ENCODE measurements around the gene VSIG10. TPM values are rescaled to one million over a fixed set of nuclear protein-coding genes. Genes with fewer than 3 reads are reported as not detected.

VSIG10 gene
- total and polyA plus RNA-seq, 2 of the 13 experiments (the other 11 are each of a cell fraction or from before 2014, with no cell fraction given), result 25.6 to 42.5 TPM

DNA sequence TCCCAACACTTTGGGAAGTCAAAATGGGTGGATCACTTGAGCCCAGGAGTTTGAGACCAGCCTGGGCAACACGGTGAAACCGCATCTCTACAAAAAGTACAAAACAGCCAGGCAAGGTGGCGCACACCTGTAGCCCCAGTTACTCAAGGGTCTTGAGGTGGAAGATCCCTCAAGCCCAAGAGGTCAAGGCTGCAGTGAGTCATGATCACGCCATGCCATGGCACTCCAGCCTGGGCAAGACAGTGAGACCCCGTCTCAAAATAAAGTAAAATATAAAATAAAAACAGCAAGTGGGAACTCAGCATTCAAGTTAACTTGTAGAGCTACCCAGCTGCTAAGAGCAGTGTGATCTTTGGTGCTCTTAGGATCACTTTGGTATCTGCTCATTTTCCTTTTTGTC, 74.6 kb downstream of the VSIG10 start:
- 94% methylated on average over 5 of the region's 5 CpGs for WGBS (ENCODE audit: low lambda C conversion rate)
- H3K79me2 ChIP-seq (ENCODE audit: insufficient read depth, low read length), result no peaks in the 10 kb centered on the region
- CTCF ChIA-PET (ENCODE audit: low intra/inter-chr PET ratio, low total read pairs), result no interaction called here
- H3K36me3 ChIP-seq (replicated peaks in 1 of 2; ENCODE audit: control insufficient read depth in 1 of 2, insufficient read depth in 2 of 2, low read length in 2 of 2), result peaks cover 17 to 58% of the 10 kb centered on the region in 2 experiments
- no TSS peak for BruUV-seq (replicated peaks)
- FAIRE-seq (no peak), DNase-seq (ENCODE audit: low spot score) (no peak), ATAC-seq (no peak)
- no peak overlapping the region for H3K4me2 ChIP-seq (ENCODE audit: low read depth, low read length)
- POLR2A ChIA-PET, result interaction anchor here (1.9 kb wide), 1 partner anchor 13 kb away, joined by 5 read pairs; the partner anchor contains the start of gene RFC5
- no peaks in the 10 kb centered on the region for H3K9me3 ChIP-seq (ENCODE audit: low read length)
- H4K20me1 ChIP-seq (ENCODE audit: insufficient read depth, low read length), result no peaks in the 10 kb centered on the region
- H3K4me3 ChIP-seq (replicated peaks in 1 of 3; ENCODE audit: insufficient read depth in 1 of 3, low read depth in 2 of 3, low read length in 3 of 3), result no peak overlapping the region
- H3K27ac ChIP-seq (ENCODE audit: extremely low read length, insufficient read depth, low read length), result no peak overlapping the region
- no peak overlapping the region for H3K9ac ChIP-seq (ENCODE audit: insufficient read depth, low read depth, low read length)
- no peak for TF ChIP-seq ZNF317 (CRISPR knock-in tag; IDR thresholded peaks at IDR 0.05)
- no peak overlapping the region for H2AFZ ChIP-seq (ENCODE audit: low read length)
- intact Hi-C loops (cut with micrococcal nuclease; ENCODE audit: unreplicated experiment), result no loop called here
- no peaks in the 10 kb centered on the region for H3K27me3 ChIP-seq (ENCODE audit: control insufficient read depth in 1 of 2, insufficient read depth in 2 of 2, low read length in 2 of 2)
- no peaks in the 10 kb centered on the region for H3K4me1 ChIP-seq (ENCODE audit: insufficient read depth, low read length)
- in situ Hi-C loops (cut with HindIII; ENCODE audit: extremely low pct_ligation_motif_present, low pct_unique_long_range_greater_than_20kb), result no loop called here

DNA sequence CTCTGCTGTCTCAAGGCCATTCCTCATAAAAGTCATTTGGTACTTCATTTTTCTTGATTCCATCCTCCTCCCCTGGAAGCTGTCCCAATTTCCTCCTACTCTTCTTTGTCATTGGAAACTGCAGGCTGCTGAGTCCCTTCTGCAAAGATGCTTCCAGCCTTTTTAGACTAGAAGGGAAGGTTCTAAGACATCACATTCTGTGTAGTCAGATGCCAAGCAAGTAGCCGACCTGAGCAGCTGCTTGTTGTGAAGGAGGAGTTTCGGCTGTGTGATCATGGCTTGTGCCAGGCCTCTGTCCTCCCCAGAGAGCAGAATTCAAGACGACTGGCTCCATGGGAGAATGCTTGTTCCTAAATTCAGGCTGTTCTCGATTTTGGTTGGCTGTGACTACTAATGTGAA, 78.6 kb downstream of the VSIG10 start:
- DNase-seq (ENCODE audit: low spot score) (no peak), FAIRE-seq (no peak), ATAC-seq (no peak)
- ChIA-PET CTCF (ENCODE audit: low intra/inter-chr PET ratio, low total read pairs) (no interaction called here), POLR2A (no interaction called here)
- Histone ChIP-seq H3K4me1 (ENCODE audit: insufficient read depth, low read length) (no peaks in the 10 kb centered on the region), H3K9ac (ENCODE audit: insufficient read depth, low read depth, low read length) (no peak overlapping the region), H3K27me3 (ENCODE audit: control insufficient read depth in 1 of 2, insufficient read depth in 2 of 2, low read length in 2 of 2) (no peaks in the 10 kb centered on the region), H3K36me3 (replicated peaks in 1 of 2; ENCODE audit: control insufficient read depth in 1 of 2, insufficient read depth in 2 of 2, low read length in 2 of 2) (peaks cover 18 to 56% of the 10 kb centered on the region in 2 experiments), H3K9me3 (ENCODE audit: low read length) (no peaks in the 10 kb centered on the region), H3K4me3 (replicated peaks in 1 of 3; ENCODE audit: insufficient read depth in 1 of 3, low read depth in 2 of 3, low read length in 3 of 3) (no peak overlapping the region), H3K79me2 (ENCODE audit: insufficient read depth, low read length) (no peaks in the 10 kb centered on the region), H2AFZ (ENCODE audit: low read length) (no peak overlapping the region), H3K27ac (ENCODE audit: extremely low read length, insufficient read depth, low read length) (no peak overlapping the region), H4K20me1 (ENCODE audit: insufficient read depth, low read length) (no peaks in the 10 kb centered on the region), H3K4me2 (ENCODE audit: low read depth, low read length) (no peak overlapping the region)
- BruUV-seq (replicated peaks), result no TSS peak
- in situ Hi-C loops (cut with HindIII; ENCODE audit: extremely low pct_ligation_motif_present, low pct_unique_long_range_greater_than_20kb), result no loop called here
- intact Hi-C loops (cut with micrococcal nuclease; ENCODE audit: unreplicated experiment), result no loop called here
- 92% methylated on average over 4 of the region's 4 CpGs for WGBS (ENCODE audit: low lambda C conversion rate)
- TF ChIP-seq, protein P1, sequence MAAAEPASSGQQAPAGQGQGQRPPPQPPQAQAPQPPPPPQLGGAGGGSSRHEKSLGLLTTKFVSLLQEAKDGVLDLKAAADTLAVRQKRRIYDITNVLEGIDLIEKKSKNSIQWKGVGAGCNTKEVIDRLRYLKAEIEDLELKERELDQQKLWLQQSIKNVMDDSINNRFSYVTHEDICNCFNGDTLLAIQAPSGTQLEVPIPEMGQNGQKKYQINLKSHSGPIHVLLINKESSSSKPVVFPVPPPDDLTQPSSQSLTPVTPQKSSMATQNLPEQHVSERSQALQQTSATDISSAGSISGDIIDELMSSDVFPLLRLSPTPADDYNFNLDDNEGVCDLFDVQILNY (CRISPR knock-in tag; conservative IDR thresholded peaks at IDR 0.05), result no peak
- TF ChIP-seq NFE2L1 (CRISPR knock-in tag; IDR thresholded peaks at IDR 0.05; ENCODE audit: borderline replicate concordance), result no peak
- TF ChIP-seq NAIF1 (CRISPR knock-in tag; IDR thresholded peaks at IDR 0.05; ENCODE audit: borderline replicate concordance), result no peak
- TF ChIP-seq, protein P2, sequence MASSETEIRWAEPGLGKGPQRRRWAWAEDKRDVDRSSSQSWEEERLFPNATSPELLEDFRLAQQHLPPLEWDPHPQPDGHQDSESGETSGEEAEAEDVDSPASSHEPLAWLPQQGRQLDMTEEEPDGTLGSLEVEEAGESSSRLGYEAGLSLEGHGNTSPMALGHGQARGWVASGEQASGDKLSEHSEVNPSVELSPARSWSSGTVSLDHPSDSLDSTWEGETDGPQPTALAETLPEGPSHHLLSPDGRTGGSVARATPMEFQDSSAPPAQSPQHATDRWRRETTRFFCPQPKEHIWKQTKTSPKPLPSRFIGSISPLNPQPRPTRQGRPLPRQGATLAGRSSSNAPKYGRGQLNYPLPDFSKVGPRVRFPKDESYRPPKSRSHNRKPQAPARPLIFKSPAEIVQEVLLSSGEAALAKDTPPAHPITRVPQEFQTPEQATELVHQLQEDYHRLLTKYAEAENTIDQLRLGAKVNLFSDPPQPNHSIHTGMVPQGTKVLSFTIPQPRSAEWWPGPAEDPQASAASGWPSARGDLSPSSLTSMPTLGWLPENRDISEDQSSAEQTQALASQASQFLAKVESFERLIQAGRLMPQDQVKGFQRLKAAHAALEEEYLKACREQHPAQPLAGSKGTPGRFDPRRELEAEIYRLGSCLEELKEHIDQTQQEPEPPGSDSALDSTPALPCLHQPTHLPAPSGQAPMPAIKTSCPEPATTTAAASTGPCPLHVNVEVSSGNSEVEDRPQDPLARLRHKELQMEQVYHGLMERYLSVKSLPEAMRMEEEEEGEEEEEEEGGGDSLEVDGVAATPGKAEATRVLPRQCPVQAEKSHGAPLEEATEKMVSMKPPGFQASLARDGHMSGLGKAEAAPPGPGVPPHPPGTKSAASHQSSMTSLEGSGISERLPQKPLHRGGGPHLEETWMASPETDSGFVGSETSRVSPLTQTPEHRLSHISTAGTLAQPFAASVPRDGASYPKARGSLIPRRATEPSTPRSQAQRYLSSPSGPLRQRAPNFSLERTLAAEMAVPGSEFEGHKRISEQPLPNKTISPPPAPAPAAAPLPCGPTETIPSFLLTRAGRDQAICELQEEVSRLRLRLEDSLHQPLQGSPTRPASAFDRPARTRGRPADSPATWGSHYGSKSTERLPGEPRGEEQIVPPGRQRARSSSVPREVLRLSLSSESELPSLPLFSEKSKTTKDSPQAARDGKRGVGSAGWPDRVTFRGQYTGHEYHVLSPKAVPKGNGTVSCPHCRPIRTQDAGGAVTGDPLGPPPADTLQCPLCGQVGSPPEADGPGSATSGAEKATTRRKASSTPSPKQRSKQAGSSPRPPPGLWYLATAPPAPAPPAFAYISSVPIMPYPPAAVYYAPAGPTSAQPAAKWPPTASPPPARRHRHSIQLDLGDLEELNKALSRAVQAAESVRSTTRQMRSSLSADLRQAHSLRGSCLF (CRISPR knock-in tag; IDR thresholded peaks at IDR 0.05; ENCODE audit: borderline replicate concordance), result no peak
- TF ChIP-seq, protein P3, sequence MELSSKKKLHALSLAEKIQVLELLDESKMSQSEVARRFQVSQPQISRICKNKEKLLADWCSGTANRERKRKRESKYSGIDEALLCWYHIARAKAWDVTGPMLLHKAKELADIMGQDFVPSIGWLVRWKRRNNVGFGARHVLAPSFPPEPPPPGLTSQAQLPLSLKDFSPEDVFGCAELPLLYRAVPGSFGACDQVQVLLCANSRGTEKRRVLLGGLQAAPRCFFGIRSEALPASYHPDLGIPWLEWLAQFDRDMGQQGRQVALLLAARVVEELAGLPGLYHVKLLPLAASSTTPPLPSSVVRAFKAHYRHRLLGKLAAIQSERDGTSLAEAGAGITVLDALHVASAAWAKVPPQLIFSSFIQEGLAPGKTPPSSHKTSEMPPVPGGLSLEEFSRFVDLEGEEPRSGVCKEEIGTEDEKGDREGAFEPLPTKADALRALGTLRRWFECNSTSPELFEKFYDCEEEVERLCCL (CRISPR knock-in tag; IDR thresholded peaks at IDR 0.05; ENCODE audit: borderline replicate concordance), result no peak
